Natural killer cell (primary cell): ENCODE data around the gene CINP. TPM values are rescaled to one million over a fixed set of nuclear protein-coding genes. Genes with fewer than 3 reads are reported as not detected.
"Not testable (repeated sequence)": the region's sequence is repeated elsewhere in the genome, so short reads cannot be mapped to it uniquely, and the experiment has no call there.

Experiments used
- ATAC-seq, 3 donors: fragments of 150-1000 bp in 2 of 3; fragments of 200-7000 bp in 1 of 3; cut with Tn5 transposase; 1 replicate in 1 of 3; 2 replicates in 2 of 3; pipeline ENCODE4 v1.10.0; 2021; ENCODE audit warnings: mild to moderate bottlenecking in 2 of 3, moderate library complexity in 2 of 3
- DNase-seq, 2 donors: peaks; one replicate each; pipeline versions ENCODE4 v3.0.0 to v3.0.0-alpha.2; 2013 to 2021; ENCODE audit warnings: mixed read lengths in 1 of 2
- H3K27ac ChIP-seq: one replicate; pipeline ENCODE4 v1.5.1; 2013; ENCODE audit warnings: mild to moderate bottlenecking, low read length
- H3K27me3 ChIP-seq: one replicate; pipeline ENCODE4 v1.6.1; 2013; ENCODE audit warnings: low read length; ENCODE audit not compliant: control insufficient read depth, insufficient read depth
- H3K36me3 ChIP-seq: one replicate; pipeline ENCODE4 v1.6.1; 2013; ENCODE audit warnings: low read length; ENCODE audit not compliant: control insufficient read depth, insufficient read depth
- H3K4me1 ChIP-seq: one replicate; pipeline ENCODE4 v1.6.1; 2013; ENCODE audit warnings: low read length; ENCODE audit not compliant: control insufficient read depth, insufficient read depth
- H3K4me3 ChIP-seq: one replicate; pipeline ENCODE4 v1.5.1; 2013; ENCODE audit warnings: low read length
- H3K9me3 ChIP-seq: one replicate; pipeline ENCODE4 v1.6.1; 2013; ENCODE audit warnings: low read length; ENCODE audit not compliant: control insufficient read depth, insufficient read depth
- H3K27ac Mint-ChIP-seq, 2 donors: one replicate each; pipeline ENCODE4 v1.8.0; 2022; ENCODE audit warnings: mild to moderate bottlenecking in 2 of 2, mixed read lengths in 2 of 2, moderate library complexity in 1 of 2
- H3K27me3 Mint-ChIP-seq, 2 donors: one replicate each; pipeline ENCODE4 v1.8.0; 2022; ENCODE audit warnings: low read depth in 2 of 2, mixed read lengths in 2 of 2
- H3K36me3 Mint-ChIP-seq: one replicate; pipeline ENCODE4 v1.8.0; 2022; ENCODE audit warnings: mixed read lengths
- H3K4me1 Mint-ChIP-seq, 2 donors: one replicate each; pipeline ENCODE4 v1.8.0; 2022; ENCODE audit warnings: mixed read lengths in 2 of 2
- H3K4me3 Mint-ChIP-seq: one replicate; pipeline ENCODE4 v1.8.0; 2022; ENCODE audit warnings: mild to moderate bottlenecking, moderate library complexity, mixed read lengths
- H3K9me3 Mint-ChIP-seq, 2 donors: one replicate each; pipeline ENCODE4 v1.8.0; 2022; ENCODE audit warnings: mixed read lengths in 2 of 2
- CTCF ChIP-seq: fragments of 200-600 bp; IDR thresholded peaks from one replicate; pipeline ENCODE4 v1.8.0; 2022; ENCODE audit warnings: antibody characterized with exemption
- WGBS: methylation state at CpG from one replicate; pipeline ENCODE4 v1.1.7; 2013; ENCODE audit warnings: missing lambda C conversion rate; ENCODE audit not compliant: insufficient coverage; 5-methylcytosine and 5-hydroxymethylcytosine counted together
- intact Hi-C: fragments of 100-400 bp; cut with micrococcal nuclease; formaldehyde crosslinking; loops from one replicate; pipeline ENCODE4 v1.14.2; 2022
- total RNA-seq, 4 donors: library from RNA; stranded (reverse); fragments of 120-200 nt in 1 of 4; gene quantifications; one replicate each; pipeline versions ENCODE4 v1.2.3 to v1.2.4, GENCODE V29; 2013 to 2022

Gene CINP
- total RNA-seq, 3 donors from 2014 or later (not counting 1 experiment from before 2014, with no cell fraction given), result 22.4 to 30.0 (median 23.3) TPM

GRCh38 chr14:102304611-102305506 lies 57.8 kb downstream of the CINP start, which contains the start of gene MOK:
TSS of gene MOK (minus strand) at chr14:102305164. CDS start at chr14:102304968, 196 bp downstream.
- Mint-ChIP-seq H3K4me1 (peaks cover 7 to 11% of the 10 kb centered on the region in 2 donors), H3K27ac (peak within 1 kb of the TSS; percentile 97 to 99), H3K4me3 (peak within 1 kb of the TSS; percentile 97), H3K27me3 (peaks cover 9 to 17% of the 10 kb centered on the region in 2 donors), H3K9me3 (no peaks in the 10 kb centered on the region), H3K36me3 (no peaks in the 10 kb centered on the region)
- peak within 1 kb of the TSS; percentile 75 for H3K27ac ChIP-seq
- no peaks in the 10 kb centered on the region for H3K36me3 ChIP-seq
- peak within 1 kb of the TSS; percentile 63 for H3K4me3 ChIP-seq
- H3K9me3 ChIP-seq, result no peaks in the 10 kb centered on the region
- ATAC-seq (peak; percentile 89 to 95 (median 93)), DNase-seq (peak; percentile 98 to 99)
- no peak for TF ChIP-seq CTCF
- no peaks in the 10 kb centered on the region for H3K27me3 ChIP-seq
- under 1% methylated on average over 53 of the region's 53 CpGs for WGBS
- peaks cover 10% of the 10 kb centered on the region for H3K4me1 ChIP-seq
- intact Hi-C loops, result no loop called here

DNA sequence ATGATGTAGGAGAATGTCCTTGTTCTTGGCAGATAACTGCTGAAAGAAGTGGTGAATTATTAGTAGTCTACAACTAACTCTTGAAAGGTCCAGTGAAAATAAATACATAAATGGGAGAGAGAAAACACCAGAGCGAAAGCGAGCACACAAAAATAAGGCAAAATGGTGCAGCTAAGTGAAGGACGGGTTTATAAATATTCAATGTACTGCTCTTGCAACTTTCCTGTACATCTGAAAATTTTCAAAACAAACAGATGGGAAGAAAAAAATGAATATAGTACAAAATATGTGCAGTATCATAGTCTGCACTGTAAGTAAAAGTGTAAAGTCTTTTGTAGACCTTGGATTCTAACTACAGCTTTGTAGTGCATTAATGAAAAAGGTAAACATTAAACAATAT lies 59.0 kb downstream of the CINP start:
- H3K4me3 Mint-ChIP-seq, result peak overlapping the region; percentile 75
- peaks cover 7 to 16% of the 10 kb centered on the region in 2 donors for H3K4me1 Mint-ChIP-seq
- intact Hi-C loops, result no loop called here
- TF ChIP-seq CTCF, result no peak
- WGBS, result 100% methylated on average over 2 of the region's 3 CpGs
- Histone ChIP-seq H3K9me3 (no peaks in the 10 kb centered on the region), H3K27ac (no peak overlapping the region), H3K36me3 (no peaks in the 10 kb centered on the region), H3K4me1 (peaks cover 10% of the 10 kb centered on the region), H3K27me3 (no peaks in the 10 kb centered on the region), H3K4me3 (no peak overlapping the region)
- DNase-seq, result no peak
- H3K27ac Mint-ChIP-seq, result peak overlapping the region; percentile 7 to 97
- peaks cover 9 to 17% of the 10 kb centered on the region in 2 donors for H3K27me3 Mint-ChIP-seq
- H3K36me3 Mint-ChIP-seq, result no peaks in the 10 kb centered on the region
- no peak for ATAC-seq
- no peaks in the 10 kb centered on the region for H3K9me3 Mint-ChIP-seq

DNA sequence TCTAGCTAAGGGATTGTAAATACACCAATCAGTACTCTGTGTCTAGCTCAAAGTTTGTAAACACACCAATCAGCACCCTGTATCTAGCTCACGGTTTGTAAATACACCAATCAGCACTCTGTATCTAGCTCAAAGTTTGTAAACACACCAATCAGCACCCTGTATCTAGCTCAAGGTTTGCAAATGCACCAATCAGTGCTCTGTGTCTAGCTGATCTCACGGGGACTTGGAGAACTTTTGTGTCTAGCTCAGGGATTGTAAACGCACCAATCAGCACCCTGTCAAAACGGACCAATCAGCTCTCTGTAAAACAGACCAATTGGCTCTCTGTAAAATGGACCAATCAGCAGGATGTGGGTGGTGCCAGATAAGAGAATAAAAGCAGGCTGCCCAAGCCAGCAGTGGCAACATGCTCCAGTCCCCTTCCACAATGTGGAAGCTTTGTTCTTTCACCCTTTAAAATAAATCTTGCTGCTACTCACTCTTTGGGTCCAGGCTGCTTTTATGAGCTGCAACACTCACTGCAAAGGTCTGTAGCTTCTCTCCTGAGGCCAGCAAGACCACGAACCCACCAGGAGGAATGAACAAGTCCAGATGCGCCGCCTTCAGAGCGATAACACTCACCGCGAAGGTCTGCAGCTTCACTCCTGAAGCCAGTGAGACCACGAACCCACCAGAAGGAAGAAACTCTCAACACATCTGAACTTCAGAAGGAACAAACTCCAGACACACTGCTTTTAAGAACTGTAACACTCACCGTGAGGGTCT lies 64.2 kb downstream of the CINP start:
- H3K27ac ChIP-seq, H3K9me3 ChIP-seq, H3K4me1 ChIP-seq, H3K27ac Mint-ChIP-seq, DNase-seq, H3K27me3 ChIP-seq, intact Hi-C loops, ATAC-seq, H3K4me3 ChIP-seq, H3K9me3 Mint-ChIP-seq, H3K27me3 Mint-ChIP-seq, H3K36me3 ChIP-seq, H3K36me3 Mint-ChIP-seq, H3K4me1 Mint-ChIP-seq: not testable (repeated sequence)
- H3K4me3 Mint-ChIP-seq, result peak overlapping the region; percentile 28
- 40% methylated on average over 12 of the region's 12 CpGs for WGBS

Other genes starting within 250 kb of the CINP start
- 10 to 100 TPM; 55.5 to 66.7 (median 62.2) TPM for gene WDR20, start 223.0 kb downstream of the CINP start, total RNA-seq
- gene MOK, start 57.7 kb downstream of the CINP start, total RNA-seq, result 1 to 10 TPM; 3.9 to 6.5 (median 4.7) TPM
- gene ZNF839, start 43.1 kb downstream of the CINP start, total RNA-seq, result 10 to 100 TPM; 13.3 to 20.4 (median 18.1) TPM
- gene TECPR2, start 51 bp upstream of the CINP start, total RNA-seq, result 10 to 100 TPM; 10.8 to 18.6 (median 15.3) TPM
- 10 to 100 TPM in 1 of 3 donors, 1 to 10 TPM in 2; 4.0 to 11.0 (median 9.6) TPM for gene ANKRD9, start 146.9 kb upstream of the CINP start, total RNA-seq
- 10 to 100 TPM; 20.3 to 36.5 (median 21.8) TPM for gene RCOR1, start 229.8 kb upstream of the CINP start, total RNA-seq